ENCODE data around the gene PALB2. TPM values are rescaled to one million over a fixed set of nuclear protein-coding genes. Genes with fewer than 3 reads are reported as not detected.

The PALB2 gene
- polyA plus RNA-seq, 1 experiment: 6.5 TPM

DNA sequence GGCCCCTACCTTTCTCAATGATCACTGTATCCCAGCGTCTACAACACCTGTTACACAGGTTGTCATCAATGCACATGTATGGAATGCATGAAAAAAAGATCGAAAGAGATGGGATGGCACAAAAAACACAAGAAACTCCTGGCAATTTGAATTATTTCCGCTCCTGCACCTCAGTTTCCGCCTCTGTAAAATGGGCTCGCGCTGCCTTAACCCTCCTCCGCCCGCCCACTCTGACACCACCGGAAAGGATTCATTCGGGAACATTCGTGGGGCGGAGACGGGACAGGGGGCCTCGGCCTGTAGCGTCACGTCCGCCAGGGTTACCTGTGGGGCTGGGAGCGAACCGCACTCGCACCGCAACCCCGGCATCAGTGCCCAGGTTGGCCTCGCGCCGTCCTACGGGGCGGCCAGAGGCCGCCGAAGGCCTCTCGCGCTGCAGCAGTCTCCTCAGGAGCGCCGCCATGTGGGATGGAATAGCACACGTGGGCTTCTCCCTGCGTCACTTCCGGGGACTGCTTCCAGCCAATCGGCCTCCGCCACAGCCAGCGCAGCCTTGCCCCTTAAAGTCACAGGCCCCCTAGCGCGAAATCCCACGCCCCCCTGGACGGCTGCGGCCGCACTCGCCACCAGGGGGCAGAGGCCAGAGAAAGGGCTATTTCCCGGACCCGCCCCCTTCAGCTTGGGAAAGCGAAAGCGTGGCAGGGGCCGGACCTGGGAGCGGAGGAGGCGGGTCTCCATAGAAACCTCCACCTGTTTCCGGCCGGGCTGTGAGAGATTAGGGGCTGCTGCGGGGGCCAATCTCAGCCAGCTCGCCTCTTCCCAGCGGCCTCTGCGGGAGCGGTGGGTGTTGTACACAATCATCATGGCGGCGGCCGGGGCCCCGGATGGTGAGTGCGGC is 84.0 kb downstream of the PALB2 start, which contains the start of the genes EARS2 and UBFD1:
TSS of gene EARS2 (minus strand) at position 470 of the 898 bp plus-strand sequence. CDS start at position 463, 7 bp downstream.
TSS of gene UBFD1 (plus strand) at position 847 of the 898 bp plus-strand sequence. CDS start at position 863, 16 bp downstream.
- H3K27ac ChIP-seq (ENCODE audit: low read depth, low read length): peak within 1 kb of the TSS; percentile 94
- H3K4me3 ChIP-seq (ENCODE audit: low read depth, low read length): peak within 1 kb of the TSS; percentile 92
- H3K27me3 ChIP-seq (ENCODE audit: control insufficient read depth, insufficient read depth, low read length): no peaks in the 10 kb centered on the region
- ChIA-PET POLR2A (interaction anchor here (0.6 to 1.6 kb wide), 11 partner anchors 10 to 105 kb away, joined by 3 to 10 read pairs (median 4); partner anchors contain the start of genes DCTN5 and PALB2), CTCF (interaction anchor here (0.5 to 2.8 kb wide), 14 partner anchors 10 to 465 kb away, joined by 3 to 21 read pairs (median 4); partner anchors contain the start of gene NDUFAB1)
- TF ChIP-seq, protein P1, sequence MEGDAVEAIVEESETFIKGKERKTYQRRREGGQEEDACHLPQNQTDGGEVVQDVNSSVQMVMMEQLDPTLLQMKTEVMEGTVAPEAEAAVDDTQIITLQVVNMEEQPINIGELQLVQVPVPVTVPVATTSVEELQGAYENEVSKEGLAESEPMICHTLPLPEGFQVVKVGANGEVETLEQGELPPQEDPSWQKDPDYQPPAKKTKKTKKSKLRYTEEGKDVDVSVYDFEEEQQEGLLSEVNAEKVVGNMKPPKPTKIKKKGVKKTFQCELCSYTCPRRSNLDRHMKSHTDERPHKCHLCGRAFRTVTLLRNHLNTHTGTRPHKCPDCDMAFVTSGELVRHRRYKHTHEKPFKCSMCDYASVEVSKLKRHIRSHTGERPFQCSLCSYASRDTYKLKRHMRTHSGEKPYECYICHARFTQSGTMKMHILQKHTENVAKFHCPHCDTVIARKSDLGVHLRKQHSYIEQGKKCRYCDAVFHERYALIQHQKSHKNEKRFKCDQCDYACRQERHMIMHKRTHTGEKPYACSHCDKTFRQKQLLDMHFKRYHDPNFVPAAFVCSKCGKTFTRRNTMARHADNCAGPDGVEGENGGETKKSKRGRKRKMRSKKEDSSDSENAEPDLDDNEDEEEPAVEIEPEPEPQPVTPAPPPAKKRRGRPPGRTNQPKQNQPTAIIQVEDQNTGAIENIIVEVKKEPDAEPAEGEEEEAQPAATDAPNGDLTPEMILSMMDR (IDR thresholded peaks at IDR 0.05; ENCODE audit: low read depth, low read length): peak; percentile 87
- DNase-seq (ENCODE audit: low read depth, low spot score): peak; percentile 97
- H3K9me3 ChIP-seq (ENCODE audit: control insufficient read depth, insufficient read depth, low read length): peaks cover 3% of the 10 kb centered on the region; the same call in 1 of the 2 replicates

- H3K9me3 ChIP-seq (ENCODE audit: control insufficient read depth, insufficient read depth, low read length): peaks cover 3% of the 10 kb centered on the region; the same call in 1 of the 2 replicates
- ChIA-PET CTCF (interaction anchor here (1.1 kb wide), 1 partner anchor 42 kb away, joined by 4 read pairs; the partner anchor contains the start of gene NDUFAB1), POLR2A (interaction anchor here (0.5 kb wide), 1 partner anchor 95 kb away, joined by 3 read pairs; no protein-coding TSS in a partner anchor)
- H3K27me3 ChIP-seq (ENCODE audit: control insufficient read depth, insufficient read depth, low read length): no peaks in the 10 kb centered on the region
- TF ChIP-seq, protein P1 (IDR thresholded peaks at IDR 0.05; ENCODE audit: low read depth, low read length): no peak
- H3K4me3 ChIP-seq (ENCODE audit: low read depth, low read length): no peak overlapping the region
- no peak for DNase-seq (ENCODE audit: low read depth, low spot score)
- H3K27ac ChIP-seq (ENCODE audit: low read depth, low read length): no peak overlapping the region
These were observed 86.6 kb downstream of the PALB2 start for GRCh38 chr16:23554536-23554935.

Other genes starting within 250 kb of the PALB2 start
- 19.6 and 24.5 TPM in 2 replicates for gene COG7, start 188.1 kb downstream of the PALB2 start, polyA plus RNA-seq (2011; rRNA removed)
- 32.3 and 42.5 TPM in 2 replicates for gene GGA2, start 130.8 kb downstream of the PALB2 start, polyA plus RNA-seq (2011; rRNA removed)
- gene EARS2, start 84.0 kb downstream of the PALB2 start, polyA plus RNA-seq (2011; rRNA removed): 36.0 and 42.7 TPM in 2 replicates
- 92.4 and 101 TPM in 2 replicates for gene UBFD1, start 83.6 kb downstream of the PALB2 start, polyA plus RNA-seq (2011; rRNA removed)
- 97.6 and 130 TPM in 2 replicates for gene NDUFAB1, start 45.0 kb downstream of the PALB2 start, polyA plus RNA-seq (2011; rRNA removed)
- 86.3 and 92.1 TPM in 2 replicates for gene DCTN5, start 156 bp upstream of the PALB2 start, polyA plus RNA-seq (2011; rRNA removed)
- 10.7 and 11.6 TPM in 2 replicates for gene PLK1, start 37.6 kb upstream of the PALB2 start, polyA plus RNA-seq (2011; rRNA removed)
- 0.12 and 0.14 TPM in 2 replicates for gene ERN2, start 71.9 kb upstream of the PALB2 start, polyA plus RNA-seq (2011; rRNA removed)
- not detected in 2 replicates for gene CHP2, start 113.7 kb upstream of the PALB2 start, polyA plus RNA-seq (2011; rRNA removed)
- gene PRKCB, start 194.7 kb upstream of the PALB2 start, polyA plus RNA-seq (2011; rRNA removed): not detected in 2 replicates

Measured in AG04450 (cell line).